Astrocyte (in vitro differentiated cells and primary cell): ENCODE results near the gene AMPH. TPM values are rescaled to one million over a fixed set of nuclear protein-coding genes. Genes with fewer than 3 reads are reported as not detected.
"Not testable (repeated sequence)": the region's sequence is repeated elsewhere in the genome, so short reads cannot be mapped to it uniquely, and the experiment has no call there.

Source experiments
- DNase-seq: peaks from one replicate; pipeline ENCODE4 v3.0.0-alpha.2; 2010; ENCODE audit warnings: low read depth
- FAIRE-seq: peaks from 2 replicates; lab custom pipeline; 2011; peaks lifted over from hg19 to GRCh38; lab: Jason Lieb, UNC
- H2AFZ ChIP-seq: 2 replicates; pipeline ENCODE4 v1.6.0; 2012; ENCODE audit warnings: low read depth, low read length, inconsistent platforms
- H3K27ac ChIP-seq: 2 replicates; pipeline ENCODE4 v1.5.1; 2011; ENCODE audit warnings: low read depth, low read length, inconsistent platforms
- H3K27me3 ChIP-seq: 2 replicates; pipeline ENCODE4 v1.6.0; 2011; ENCODE audit warnings: low read length, inconsistent platforms; ENCODE audit not compliant: insufficient read depth
- H3K36me3 ChIP-seq: 2 replicates; pipeline ENCODE4 v1.5.1; 2011; ENCODE audit warnings: low read length, inconsistent platforms; ENCODE audit not compliant: insufficient read depth
- H3K4me1 ChIP-seq: 2 replicates; pipeline ENCODE4 v1.5.1; 2011; ENCODE audit warnings: low read length, inconsistent platforms; ENCODE audit not compliant: insufficient read depth
- H3K4me2 ChIP-seq: 2 replicates; pipeline ENCODE4 v1.6.0; 2012; ENCODE audit warnings: low read length, inconsistent platforms
- H3K4me3 ChIP-seq: 2 replicates; pipeline ENCODE4 v1.5.1; 2011; ENCODE audit warnings: low read depth, mild to moderate bottlenecking, low read length, inconsistent platforms; ENCODE audit not compliant: insufficient read depth
- H3K79me2 ChIP-seq: 2 replicates; pipeline ENCODE4 v1.6.0; 2012; ENCODE audit warnings: mild to moderate bottlenecking, low read length, inconsistent platforms; ENCODE audit not compliant: insufficient read depth
- H3K9ac ChIP-seq: 2 replicates; pipeline ENCODE4 v1.6.0; 2012; ENCODE audit warnings: mild to moderate bottlenecking, low read length, inconsistent platforms
- H3K9me3 ChIP-seq: 2 replicates; pipeline ENCODE4 v1.5.1; 2012; ENCODE audit warnings: low read depth, mild to moderate bottlenecking, low read length, inconsistent platforms; ENCODE audit not compliant: insufficient read depth
- H4K20me1 ChIP-seq: 2 replicates; pipeline ENCODE4 v1.6.0; 2012; ENCODE audit warnings: low read length, inconsistent platforms; ENCODE audit not compliant: insufficient read depth
- H3K27ac Mint-ChIP-seq: one replicate; pipeline ENCODE4 v1.8.0; 2021; ENCODE audit warnings: mild to moderate bottlenecking, mixed read lengths; ENCODE audit not compliant: unreplicated experiment
- H3K27me3 Mint-ChIP-seq: one replicate; pipeline ENCODE4 v1.8.0; 2021; ENCODE audit warnings: low read depth, mixed read lengths; ENCODE audit not compliant: unreplicated experiment
- H3K36me3 Mint-ChIP-seq: one replicate; pipeline ENCODE4 v1.8.0; 2021; ENCODE audit warnings: low read depth, mixed read lengths; ENCODE audit not compliant: unreplicated experiment
- H3K4me1 Mint-ChIP-seq: one replicate; pipeline ENCODE4 v1.8.0; 2021; ENCODE audit warnings: low read depth, mixed read lengths; ENCODE audit not compliant: unreplicated experiment
- H3K4me3 Mint-ChIP-seq: one replicate; pipeline ENCODE4 v1.8.0; 2021; ENCODE audit warnings: mild to moderate bottlenecking, moderate library complexity, mixed read lengths; ENCODE audit not compliant: unreplicated experiment
- H3K9me3 Mint-ChIP-seq: one replicate; pipeline ENCODE4 v1.8.0; 2021; ENCODE audit warnings: mild to moderate bottlenecking, mixed read lengths; ENCODE audit not compliant: unreplicated experiment
- EZH2 ChIP-seq: IDR thresholded peaks from 2 replicates; pipeline ENCODE4 v1.6.1; 2012; ENCODE audit warnings: mild to moderate bottlenecking, low read length, inconsistent platforms; ENCODE audit not compliant: insufficient read depth
- total RNA-seq: library from RNA; stranded (reverse); gene quantifications from 2 replicates; pipeline ENCODE4 v1.2.1, GENCODE V29; 2021
- TF ChIP-seq, protein P1 (sequence below): IDR thresholded peaks from 2 replicates; pipeline ENCODE4 v1.5.1; 2011; ENCODE audit warnings: low read depth, mild to moderate bottlenecking, inconsistent platforms, low read length, moderate library complexity; ENCODE audit not compliant: insufficient read depth

The AMPH gene
- total RNA-seq, 1 donor from 2014 or later = 2.9 TPM

DNA sequence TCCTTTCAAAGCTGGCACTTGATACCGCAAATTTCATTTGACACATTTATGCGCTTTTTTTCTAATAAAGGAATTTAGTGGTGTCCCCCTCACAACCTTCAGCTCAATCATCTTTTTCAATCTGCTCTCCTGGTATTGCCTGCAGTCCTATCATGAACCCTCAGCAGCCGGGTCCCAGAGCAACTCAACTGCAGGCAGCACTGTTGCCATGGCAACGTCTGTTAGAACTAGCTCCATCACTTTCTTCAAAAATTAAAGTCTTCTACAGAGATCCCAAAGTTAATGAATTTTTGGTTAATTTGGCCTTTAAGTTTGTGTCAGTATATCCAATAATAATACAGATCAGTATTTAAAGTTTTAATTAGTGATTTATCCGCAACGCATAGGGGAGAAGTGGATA lies 221.6 kb downstream of the AMPH start:
- no peak overlapping the region for H3K27ac Mint-ChIP-seq
- no peak overlapping the region for H3K27ac ChIP-seq
- no peaks in the 10 kb centered on the region for H3K79me2 ChIP-seq
- H3K4me1 ChIP-seq = no peaks in the 10 kb centered on the region
- no peaks in the 10 kb centered on the region for H4K20me1 ChIP-seq
- no peak overlapping the region for H3K4me2 ChIP-seq
- H3K4me1 Mint-ChIP-seq = no peaks in the 10 kb centered on the region
- H3K4me3 ChIP-seq = no peak overlapping the region
- FAIRE-seq (no peak), DNase-seq (no peak)
- H2AFZ ChIP-seq = no peak overlapping the region
- H3K9me3 ChIP-seq = no peaks in the 10 kb centered on the region
- H3K4me3 Mint-ChIP-seq = no peak overlapping the region
- TF ChIP-seq, protein P1, sequence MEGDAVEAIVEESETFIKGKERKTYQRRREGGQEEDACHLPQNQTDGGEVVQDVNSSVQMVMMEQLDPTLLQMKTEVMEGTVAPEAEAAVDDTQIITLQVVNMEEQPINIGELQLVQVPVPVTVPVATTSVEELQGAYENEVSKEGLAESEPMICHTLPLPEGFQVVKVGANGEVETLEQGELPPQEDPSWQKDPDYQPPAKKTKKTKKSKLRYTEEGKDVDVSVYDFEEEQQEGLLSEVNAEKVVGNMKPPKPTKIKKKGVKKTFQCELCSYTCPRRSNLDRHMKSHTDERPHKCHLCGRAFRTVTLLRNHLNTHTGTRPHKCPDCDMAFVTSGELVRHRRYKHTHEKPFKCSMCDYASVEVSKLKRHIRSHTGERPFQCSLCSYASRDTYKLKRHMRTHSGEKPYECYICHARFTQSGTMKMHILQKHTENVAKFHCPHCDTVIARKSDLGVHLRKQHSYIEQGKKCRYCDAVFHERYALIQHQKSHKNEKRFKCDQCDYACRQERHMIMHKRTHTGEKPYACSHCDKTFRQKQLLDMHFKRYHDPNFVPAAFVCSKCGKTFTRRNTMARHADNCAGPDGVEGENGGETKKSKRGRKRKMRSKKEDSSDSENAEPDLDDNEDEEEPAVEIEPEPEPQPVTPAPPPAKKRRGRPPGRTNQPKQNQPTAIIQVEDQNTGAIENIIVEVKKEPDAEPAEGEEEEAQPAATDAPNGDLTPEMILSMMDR = no peak
- no peak for TF ChIP-seq EZH2
- H3K9ac ChIP-seq = no peak overlapping the region
- H3K27me3 Mint-ChIP-seq = no peaks in the 10 kb centered on the region
- H3K9me3 Mint-ChIP-seq = no peaks in the 10 kb centered on the region
- H3K36me3 ChIP-seq = no peaks in the 10 kb centered on the region
- H3K27me3 ChIP-seq = no peaks in the 10 kb centered on the region
- H3K36me3 Mint-ChIP-seq = no peaks in the 10 kb centered on the region

DNA sequence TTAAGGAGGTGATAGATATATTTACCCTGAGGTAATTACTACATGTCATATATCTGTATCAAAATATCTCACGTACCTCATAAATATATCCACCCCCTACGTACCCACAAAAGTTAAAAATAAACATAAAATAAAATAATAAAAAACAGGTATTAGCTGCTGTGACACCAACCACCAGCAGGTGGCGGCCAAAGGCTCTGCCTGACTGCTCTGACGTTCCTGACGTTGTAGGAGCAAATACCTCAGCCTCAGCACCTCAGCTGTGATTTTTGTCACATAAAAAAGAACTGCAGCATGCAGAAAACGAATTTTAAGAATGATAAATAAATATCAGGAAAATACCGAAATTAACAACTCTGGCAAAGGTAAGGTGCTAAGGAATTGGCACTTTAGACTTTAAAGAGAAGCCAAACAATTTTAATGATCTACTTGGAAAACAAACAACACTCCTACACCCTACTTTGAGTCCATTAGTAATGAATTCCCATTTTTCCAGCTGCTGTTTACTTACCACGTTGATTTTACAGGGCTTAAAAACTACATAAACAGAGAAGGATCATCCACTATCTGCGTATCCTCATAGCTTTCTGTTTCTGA lies 232.3 kb downstream of the AMPH start:
- no peaks in the 10 kb centered on the region for H3K27me3 Mint-ChIP-seq
- no peak overlapping the region for H3K4me3 Mint-ChIP-seq
- Histone ChIP-seq H3K4me3 (no peak overlapping the region), H3K36me3 (no peaks in the 10 kb centered on the region), H3K4me2 (no peak overlapping the region), H3K4me1 (no peaks in the 10 kb centered on the region), H3K9ac (no peak overlapping the region), H4K20me1 (no peaks in the 10 kb centered on the region), H3K79me2 (no peaks in the 10 kb centered on the region), H2AFZ (no peak overlapping the region), H3K9me3 (no peaks in the 10 kb centered on the region), H3K27ac (no peak overlapping the region), H3K27me3 (no peaks in the 10 kb centered on the region)
- TF ChIP-seq, protein P1 = peak; percentile 91
- no peak for TF ChIP-seq EZH2
- no peak overlapping the region for H3K27ac Mint-ChIP-seq
- H3K4me1 Mint-ChIP-seq = no peaks in the 10 kb centered on the region
- peaks cover 4% of the 10 kb centered on the region for H3K9me3 Mint-ChIP-seq
- DNase-seq (peak; percentile 20), FAIRE-seq (no peak)
- H3K36me3 Mint-ChIP-seq = no peaks in the 10 kb centered on the region

DNA sequence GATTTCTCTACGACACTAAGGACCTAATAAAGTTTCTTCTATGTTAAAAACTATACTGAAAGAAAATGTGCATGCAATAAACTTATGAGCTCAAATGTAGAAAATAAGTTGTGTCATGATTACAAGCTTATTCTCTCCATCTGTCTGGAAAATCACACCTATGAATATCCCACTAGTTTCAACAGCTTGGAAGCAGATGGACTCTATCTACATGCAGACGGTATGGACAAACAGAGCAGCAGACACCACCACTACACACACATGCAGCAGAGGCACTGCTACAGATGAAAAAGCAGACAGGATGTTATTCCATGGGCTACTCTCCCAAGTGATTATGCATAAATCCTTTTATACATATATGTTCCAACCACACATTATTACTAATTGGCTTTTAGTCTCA lies 234.3 kb downstream of the AMPH start:
- Histone ChIP-seq H3K9ac (no peak overlapping the region), H3K36me3 (no peaks in the 10 kb centered on the region), H3K27me3 (no peaks in the 10 kb centered on the region), H2AFZ (no peak overlapping the region), H3K79me2 (no peaks in the 10 kb centered on the region), H3K4me3 (no peak overlapping the region), H3K4me1 (no peaks in the 10 kb centered on the region), H4K20me1 (no peaks in the 10 kb centered on the region), H3K27ac (no peak overlapping the region), H3K4me2 (no peak overlapping the region), H3K9me3 (no peaks in the 10 kb centered on the region)
- TF ChIP-seq EZH2 = no peak
- TF ChIP-seq, protein P1 = no peak
- Mint-ChIP-seq H3K4me1 (no peaks in the 10 kb centered on the region), H3K9me3 (peaks cover 4% of the 10 kb centered on the region), H3K4me3 (no peak overlapping the region), H3K36me3 (no peaks in the 10 kb centered on the region), H3K27me3 (no peaks in the 10 kb centered on the region), H3K27ac (no peak overlapping the region)
- DNase-seq (no peak), FAIRE-seq (no peak)

DNA sequence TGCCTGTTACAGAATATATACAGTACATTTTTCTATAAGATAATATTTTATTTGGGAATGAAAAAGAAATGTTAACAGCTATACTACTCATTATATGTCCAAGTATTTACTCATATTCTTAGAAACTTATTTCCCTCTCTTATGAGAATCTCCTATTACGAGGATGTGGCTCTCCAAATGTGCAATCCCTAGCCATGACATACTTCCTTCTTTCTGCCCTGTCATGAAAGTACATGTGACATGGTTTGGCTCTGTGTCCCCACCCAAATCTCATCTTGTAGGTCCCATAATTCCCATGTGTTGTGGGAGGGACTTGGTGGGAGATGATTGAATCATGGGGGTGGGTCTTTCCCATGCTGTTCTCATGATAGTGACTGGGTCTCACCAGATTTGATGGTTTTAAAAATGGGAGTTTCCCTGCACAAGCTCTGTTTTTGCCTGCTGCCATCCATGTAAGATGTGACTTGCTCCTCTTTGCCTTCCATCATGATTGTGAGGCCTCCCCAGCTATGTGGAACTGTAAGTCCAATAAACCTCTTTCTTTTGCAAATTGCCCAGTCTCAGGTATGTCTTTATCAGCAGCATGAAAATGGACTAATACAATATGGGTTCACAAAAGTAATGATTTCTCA lies 235.1 kb downstream of the AMPH start:
- not testable (repeated sequence) for H3K4me1 ChIP-seq, H3K9me3 Mint-ChIP-seq, H3K27ac Mint-ChIP-seq, H3K36me3 Mint-ChIP-seq, H3K79me2 ChIP-seq, H3K4me3 Mint-ChIP-seq, H3K27me3 Mint-ChIP-seq, H3K4me2 ChIP-seq, H2AFZ ChIP-seq, H3K4me1 Mint-ChIP-seq, H4K20me1 ChIP-seq, H3K4me3 ChIP-seq, H3K9me3 ChIP-seq, H3K27me3 ChIP-seq, H3K9ac ChIP-seq, FAIRE-seq, H3K36me3 ChIP-seq, H3K27ac ChIP-seq, DNase-seq
